Esophagus (tissue), 2 donors: ENCODE data around the gene CYP26B1. TPM values are rescaled to one million over a fixed set of nuclear protein-coding genes. Genes with fewer than 3 reads are reported as not detected.

Experiments
- H3K27ac ChIP-seq, 2 donors: one replicate each; pipeline ENCODE4 v1.5.1; 2013; ENCODE audit warnings: low read depth in 2 of 2, mild to moderate bottlenecking in 2 of 2, inconsistent platforms in 1 of 2, low read length in 1 of 2, moderate library complexity in 1 of 2
- H3K27me3 ChIP-seq, 2 donors: one replicate each; pipeline ENCODE4 v1.6.1; 2013; ENCODE audit warnings: low read length in 2 of 2, control low read depth in 1 of 2, mild to moderate bottlenecking in 1 of 2; ENCODE audit not compliant: insufficient read depth in 2 of 2, control insufficient read depth in 1 of 2
- H3K36me3 ChIP-seq, 2 donors: one replicate each; pipeline ENCODE4 v1.6.1; 2013; ENCODE audit warnings: low read length in 1 of 2; ENCODE audit not compliant: control insufficient read depth in 2 of 2, insufficient read depth in 2 of 2
- H3K4me1 ChIP-seq, 2 donors: one replicate each; pipeline ENCODE4 v1.6.1; 2013; ENCODE audit warnings: low read length in 1 of 2; ENCODE audit not compliant: control insufficient read depth in 2 of 2, insufficient read depth in 2 of 2
- H3K4me3 ChIP-seq, 2 donors: one replicate each; pipeline ENCODE4 v1.5.1; 2013; ENCODE audit warnings: low read length in 2 of 2, mild to moderate bottlenecking in 2 of 2, low read depth in 1 of 2, moderate library complexity in 1 of 2
- H3K9me3 ChIP-seq, 2 donors: one replicate each; pipeline ENCODE4 v1.6.1; 2013; ENCODE audit warnings: mild to moderate bottlenecking in 2 of 2, low read depth in 1 of 2, low read length in 1 of 2, moderate library complexity in 1 of 2; ENCODE audit not compliant: control insufficient read depth in 2 of 2, insufficient read depth in 1 of 2
- WGBS, 2 donors: extraction: QIAGEN DNeasy Blood & Tissue Kit; methylation state at CpG; one replicate each; pipeline ENCODE4 v1.1.7; 2013; 5-methylcytosine and 5-hydroxymethylcytosine counted together
- polyA plus RNA-seq, 2 donors: library from polyadenylated mRNA; stranded (reverse); fragments of 200-250 nt; gene quantifications; one replicate each; pipeline ENCODE4 v1.2.3, GENCODE V29; 2013
- donor health status: healthy with polysubstance abuse.
- donor health status: Bipolar disorder and iron deficiency.

Gene CYP26B1
- polyA plus RNA-seq, 2 donors, result 1.7 to 2.2 TPM

DNA sequence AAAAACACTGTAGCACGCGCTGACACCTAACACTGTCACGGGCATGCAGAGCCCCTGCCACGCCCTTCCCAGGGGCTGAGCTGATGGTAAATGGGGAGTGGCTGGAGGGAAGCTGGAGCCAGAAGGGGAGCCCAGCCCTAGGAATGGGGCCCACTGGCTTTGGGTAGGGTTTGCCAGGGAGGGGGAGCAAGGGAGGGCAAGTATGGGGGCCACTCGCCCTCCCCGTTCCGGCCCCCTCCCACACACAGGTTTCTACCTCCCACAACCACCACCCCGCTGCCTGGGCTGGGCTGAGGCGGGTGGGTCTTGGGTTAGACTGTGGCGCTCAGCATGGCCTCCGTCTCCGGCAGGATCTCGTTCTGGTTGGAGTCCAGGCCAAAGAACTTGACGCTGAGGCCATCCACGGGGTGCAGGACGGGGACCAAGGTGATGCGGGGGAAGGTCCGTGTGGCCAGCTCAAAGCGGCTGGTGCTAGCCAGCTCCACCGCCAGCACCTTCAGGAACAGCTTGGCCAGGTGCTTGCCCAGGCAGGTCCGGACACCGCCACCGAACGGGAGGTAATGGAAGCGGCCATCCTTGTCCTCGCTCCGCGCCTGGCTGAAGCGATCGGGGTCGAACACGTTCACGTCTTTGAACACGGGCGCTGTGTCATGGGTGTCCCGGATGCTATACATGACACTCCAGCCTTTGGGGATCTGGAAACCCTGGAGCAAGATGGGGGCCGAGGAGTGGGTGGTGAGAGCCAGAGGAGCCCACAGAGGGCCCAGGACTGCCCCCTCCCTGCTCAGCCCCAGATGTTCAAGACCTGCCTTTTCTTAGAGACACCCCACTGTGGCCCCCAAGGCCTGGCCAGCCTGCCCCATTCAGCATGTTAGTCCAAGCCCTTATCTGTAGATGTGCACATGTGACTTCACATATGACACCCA is 15.5 kb downstream of the CYP26B1 start:
- WGBS, 2 donors, result 89% methylated on average over 35 to 37 of the region's 37 CpGs

DNA sequence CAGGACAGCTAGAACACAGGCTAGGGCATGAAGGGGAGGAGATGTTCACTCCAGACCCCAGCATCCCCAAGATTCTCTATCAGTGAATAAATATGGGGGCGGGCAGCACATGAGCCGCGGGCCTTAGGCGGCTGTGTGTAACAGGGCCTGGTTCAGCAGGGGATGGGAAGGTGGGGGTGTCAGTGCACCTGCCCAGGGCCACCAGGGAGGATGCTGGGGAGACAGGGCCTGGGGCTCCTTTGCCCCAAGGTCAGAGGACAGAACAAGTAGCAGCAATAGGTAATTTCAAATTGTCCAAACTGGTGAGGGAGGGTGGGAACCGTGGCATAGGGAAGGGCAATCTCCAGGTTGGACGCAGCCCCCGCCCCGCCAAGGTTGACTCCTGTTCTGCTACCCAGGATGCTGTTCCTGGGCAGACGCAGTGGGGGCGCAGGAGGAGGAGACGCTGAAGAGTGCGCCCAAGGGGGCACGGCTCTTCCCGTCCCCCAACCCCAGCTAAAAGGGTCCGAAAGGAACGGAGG is 16.2 kb downstream of the CYP26B1 start:
- 88 to 90% methylated on average over 16 of the region's 16 CpGs for WGBS, 2 donors
- Histone ChIP-seq H3K4me1 (peaks cover 2 to 6% of the 10 kb centered on the region in 2 donors), H3K4me3 (no peak overlapping the region), H3K36me3 (peaks cover 0 to 2% of the 10 kb centered on the region in 2 donors), H3K27me3 (no peaks in the 10 kb centered on the region), H3K9me3 (no peaks in the 10 kb centered on the region), H3K27ac (no peak overlapping the region)

More for the DNA sequence above, 15.5 kb downstream of the CYP26B1 start:
- H3K36me3 ChIP-seq, result peaks cover 0 to 2% of the 10 kb centered on the region in 2 donors
- no peak overlapping the region for H3K27ac ChIP-seq
- H3K9me3 ChIP-seq, result no peaks in the 10 kb centered on the region
- H3K4me3 ChIP-seq, result no peak overlapping the region
- peaks cover 2 to 6% of the 10 kb centered on the region in 2 donors for H3K4me1 ChIP-seq
- no peaks in the 10 kb centered on the region for H3K27me3 ChIP-seq

GRCh38 chr2:72130659-72131360 is 16.9 kb downstream of the CYP26B1 start:
- Histone ChIP-seq H3K4me1 (peaks cover 2 to 6% of the 10 kb centered on the region in 2 donors), H3K36me3 (peaks cover 0 to 2% of the 10 kb centered on the region in 2 donors), H3K27ac (no peak overlapping the region), H3K4me3 (no peak overlapping the region), H3K9me3 (no peaks in the 10 kb centered on the region), H3K27me3 (no peaks in the 10 kb centered on the region)
- 64 to 67% methylated on average over 26 of the region's 26 CpGs for WGBS, 2 donors

- Histone ChIP-seq H3K36me3 (peaks cover 0 to 2% of the 10 kb centered on the region in 2 donors), H3K4me3 (no peak overlapping the region), H3K4me1 (peaks cover 2 to 6% of the 10 kb centered on the region in 2 donors), H3K9me3 (no peaks in the 10 kb centered on the region), H3K27me3 (no peaks in the 10 kb centered on the region), H3K27ac (no peak overlapping the region)
- 63 to 82% methylated on average over 9 of the region's 9 CpGs for WGBS, 2 donors
Measured at GRCh38 chr2:72129681-72130340, 17.9 kb downstream of the CYP26B1 start.

GRCh38 chr2:72128843-72129227 is 18.8 kb downstream of the CYP26B1 start:
- no peaks in the 10 kb centered on the region for H3K27me3 ChIP-seq
- H3K27ac ChIP-seq, result no peak overlapping the region
- H3K9me3 ChIP-seq, result no peaks in the 10 kb centered on the region
- WGBS, 2 donors, result 70 to 86% methylated on average over 11 of the region's 11 CpGs
- peaks cover 2 to 6% of the 10 kb centered on the region in 2 donors for H3K4me1 ChIP-seq
- H3K36me3 ChIP-seq, result peaks cover 0 to 2% of the 10 kb centered on the region in 2 donors
- H3K4me3 ChIP-seq, result no peak overlapping the region

GRCh38 chr2:72128059-72128842 is 19.4 kb downstream of the CYP26B1 start:
- H3K9me3 ChIP-seq, result no peaks in the 10 kb centered on the region
- H3K27ac ChIP-seq, result no peak overlapping the region
- H3K4me1 ChIP-seq, result peaks cover 2 to 6% of the 10 kb centered on the region in 2 donors
- peaks cover 0 to 2% of the 10 kb centered on the region in 2 donors for H3K36me3 ChIP-seq
- WGBS, 2 donors, result 77 to 78% methylated on average over 24 of the region's 24 CpGs
- H3K27me3 ChIP-seq, result no peaks in the 10 kb centered on the region
- H3K4me3 ChIP-seq, result no peak overlapping the region

GRCh38 chr2:72127401-72128058 is 20.1 kb downstream of the CYP26B1 start:
- 88% methylated on average over 21 of the region's 21 CpGs for WGBS, 2 donors
- H3K27me3 ChIP-seq, result no peaks in the 10 kb centered on the region
- H3K4me1 ChIP-seq, result peaks cover 0 to 6% of the 10 kb centered on the region in 2 donors
- no peaks in the 10 kb centered on the region for H3K36me3 ChIP-seq
- H3K9me3 ChIP-seq, result no peaks in the 10 kb centered on the region
- no peak overlapping the region for H3K27ac ChIP-seq
- H3K4me3 ChIP-seq, result no peak overlapping the region

GRCh38 chr2:72126186-72127100 is 21.2 kb downstream of the CYP26B1 start:
- Histone ChIP-seq H3K27ac (no peak overlapping the region), H3K36me3 (no peaks in the 10 kb centered on the region), H3K4me1 (peaks cover 0 to 3% of the 10 kb centered on the region in 2 donors), H3K9me3 (no peaks in the 10 kb centered on the region), H3K27me3 (no peaks in the 10 kb centered on the region), H3K4me3 (no peak overlapping the region)
- 84 to 89% methylated on average over 10 of the region's 10 CpGs for WGBS, 2 donors
